Activated CD4-positive, alpha-beta T cell treated with anti-CD3 and anti-CD28 coated beads for 36 hours (primary cell): ENCODE data around the gene OR2L2. TPM values are rescaled to one million over a fixed set of nuclear protein-coding genes. Genes with fewer than 3 reads are reported as not detected.

Experiments
- ATAC-seq: fragments of 200-7000 bp; cut with Tn5 transposase; one replicate; pipeline ENCODE4 v1.10.0; 2021; ENCODE audit warnings: mild to moderate bottlenecking, moderate library complexity
- CTCF ChIA-PET: fragments of 350-600 bp; sonication (Branson Sonifier 250); formaldehyde crosslinking; loops from one replicate; lab custom pipeline; 2021; ENCODE audit warnings: antibody characterized with exemption; lab: Charles Lee
- POLR2A ChIA-PET: fragments of 350-600 bp; sonication (Branson Sonifier 250); formaldehyde crosslinking; loops from one replicate; lab custom pipeline; 2021; ENCODE audit warnings: antibody characterized with exemption, inconsistent platforms; lab: Charles Lee
- DNase-seq: peaks from one replicate; pipeline ENCODE4 v3.0.0-alpha.2; 2020
- H3K27ac Mint-ChIP-seq: one replicate; pipeline ENCODE4 v1.8.0; 2021; ENCODE audit warnings: mixed read lengths
- H3K27me3 Mint-ChIP-seq: one replicate; pipeline ENCODE4 v1.8.0; 2021; ENCODE audit warnings: mixed read lengths
- H3K36me3 Mint-ChIP-seq: one replicate; pipeline ENCODE4 v1.8.0; 2021; ENCODE audit warnings: low read depth, mixed read lengths
- H3K4me1 Mint-ChIP-seq: one replicate; pipeline ENCODE4 v1.8.0; 2021; ENCODE audit warnings: mixed read lengths
- H3K4me3 Mint-ChIP-seq: one replicate; pipeline ENCODE4 v1.8.0; 2021; ENCODE audit warnings: mild to moderate bottlenecking, moderate library complexity, mixed read lengths
- H3K9me3 Mint-ChIP-seq: one replicate; pipeline ENCODE4 v1.8.0; 2021; ENCODE audit warnings: low read depth, mixed read lengths
- intact Hi-C, 2 experiments: fragments of 100-400 bp; cut with DNase I in 1 of 2; cut with micrococcal nuclease in 1 of 2; formaldehyde crosslinking; loops; one replicate each; pipeline versions ENCODE4 v1.14.2 to v1.15.1; 2022 to 2024; cut with DNase I, micrococcal nuclease
- total RNA-seq, 2 experiments: library from RNA; stranded (reverse); gene quantifications; one replicate each; pipeline ENCODE4 v1.2.3, GENCODE V29; 2021

OR2L2 gene
- under 1 TPM; 0.11 to 0.12 TPM for total RNA-seq

DNA sequence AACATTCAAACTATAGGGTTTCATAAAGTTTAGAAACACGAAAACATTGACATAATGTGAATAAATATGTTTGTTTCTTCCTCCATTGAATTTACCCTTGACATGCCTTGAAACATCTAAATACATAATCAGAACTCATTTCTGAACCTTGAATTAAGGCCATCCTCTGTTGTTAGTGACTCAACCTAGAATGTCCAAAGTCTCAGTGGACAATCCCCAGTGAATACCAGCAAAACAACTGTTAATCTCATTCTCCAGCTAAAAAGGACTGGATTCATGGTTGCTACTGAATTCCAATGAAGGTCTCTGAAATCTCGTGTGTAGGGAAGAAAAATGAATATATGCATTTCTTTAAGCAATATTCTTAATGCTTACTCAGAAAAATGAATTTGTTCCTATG, at the start of gene OR2L2:
TSS of gene OR2L2 (plus strand) at position 301 of the 400 bp plus-strand sequence. CDS start 8,198 bp downstream, outside the sequence.
- Mint-ChIP-seq H3K4me3 (no peak within 1 kb of the TSS), H3K27ac (no peak within 1 kb of the TSS), H3K4me1 (no peaks in the 10 kb centered on the region), H3K27me3 (no peaks in the 10 kb centered on the region), H3K9me3 (peaks cover 24% of the 10 kb centered on the region), H3K36me3 (peaks cover 3% of the 10 kb centered on the region)
- ChIA-PET CTCF (no interaction called here), POLR2A (no interaction called here)
- no peak for DNase-seq
- intact Hi-C loops: no loop called here
- ATAC-seq: no peak

GRCh38 chr1:247992986-247993385, 36.9 kb upstream of the OR2L2 start:
- POLR2A ChIA-PET: no interaction called here
- no peaks in the 10 kb centered on the region for H3K27me3 Mint-ChIP-seq
- ATAC-seq (no peak), DNase-seq (no peak)
- intact Hi-C loops: no loop called here
- no peaks in the 10 kb centered on the region for H3K4me1 Mint-ChIP-seq
- H3K4me3 Mint-ChIP-seq: no peak overlapping the region
- H3K27ac Mint-ChIP-seq: no peak overlapping the region
- CTCF ChIA-PET: no interaction called here
- H3K36me3 Mint-ChIP-seq: no peaks in the 10 kb centered on the region
- peaks cover 6% of the 10 kb centered on the region for H3K9me3 Mint-ChIP-seq

DNA sequence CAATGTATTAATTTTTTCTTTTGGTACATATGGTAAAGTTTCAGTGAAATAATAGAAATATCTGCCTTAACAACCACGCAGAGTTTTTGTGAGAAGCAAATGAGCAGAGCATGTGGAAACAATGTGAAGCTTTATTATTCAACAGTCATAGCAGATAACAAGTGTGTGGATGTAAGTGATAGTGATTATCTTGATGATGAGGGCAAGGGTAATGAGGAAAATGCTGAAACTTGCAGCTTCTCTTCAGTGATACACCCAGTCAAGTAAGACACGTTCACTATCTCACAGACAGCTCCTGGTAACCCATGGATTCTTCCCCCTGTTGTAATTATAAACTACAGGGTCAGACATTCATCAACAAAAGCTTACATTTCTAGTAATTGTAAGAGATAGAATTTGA, 31.1 kb upstream of the OR2L2 start:
- ATAC-seq: no peak
- peaks cover 7% of the 10 kb centered on the region for H3K4me1 Mint-ChIP-seq
- CTCF ChIA-PET: no interaction called here

DNA sequence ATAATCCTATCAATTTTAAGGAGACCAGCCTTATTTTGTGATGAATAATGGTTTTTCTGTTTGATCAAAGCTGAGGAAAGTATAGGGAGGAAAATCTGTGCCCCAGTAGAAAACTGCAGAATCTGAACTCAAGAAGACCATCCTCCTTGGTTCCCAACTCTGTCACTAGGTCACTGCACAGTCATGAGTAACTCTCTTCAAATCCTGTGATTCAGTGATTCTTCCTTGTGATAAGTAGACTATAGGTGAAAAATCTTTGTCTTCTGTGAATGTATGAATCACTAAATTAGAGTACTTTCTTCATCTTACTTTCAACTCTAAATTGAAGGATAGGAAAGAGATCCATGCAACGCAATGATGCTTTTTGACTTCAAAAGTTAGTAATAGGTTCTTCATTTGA, 29.7 kb upstream of the OR2L2 start:
- H3K27me3 Mint-ChIP-seq: no peaks in the 10 kb centered on the region
- CTCF ChIA-PET: no interaction called here
- no peak overlapping the region for H3K4me3 Mint-ChIP-seq
- DNase-seq (no peak), ATAC-seq (peak; percentile 63)
- intact Hi-C loops: no loop called here
- H3K36me3 Mint-ChIP-seq: no peaks in the 10 kb centered on the region
- H3K27ac Mint-ChIP-seq: no peak overlapping the region
- peaks cover 7% of the 10 kb centered on the region for H3K9me3 Mint-ChIP-seq
- POLR2A ChIA-PET: no interaction called here
- peaks cover 7% of the 10 kb centered on the region for H3K4me1 Mint-ChIP-seq

More for the DNA sequence above, 31.1 kb upstream of the OR2L2 start:
- Mint-ChIP-seq H3K4me3 (no peak overlapping the region), H3K36me3 (no peaks in the 10 kb centered on the region), H3K27me3 (no peaks in the 10 kb centered on the region), H3K27ac (no peak overlapping the region), H3K9me3 (peaks cover 7% of the 10 kb centered on the region)
- intact Hi-C loops: no loop called here
- no peak for DNase-seq
- POLR2A ChIA-PET: no interaction called here

- intact Hi-C loops: no loop called here
- DNase-seq (no peak), ATAC-seq (no peak)
- ChIA-PET CTCF (no interaction called here), POLR2A (no interaction called here)
- H3K4me3 Mint-ChIP-seq: no peak overlapping the region
- no peaks in the 10 kb centered on the region for H3K27me3 Mint-ChIP-seq
- no peak overlapping the region for H3K27ac Mint-ChIP-seq
- H3K9me3 Mint-ChIP-seq: peaks cover 43% of the 10 kb centered on the region
- H3K36me3 Mint-ChIP-seq: peaks cover 8% of the 10 kb centered on the region
- no peaks in the 10 kb centered on the region for H3K4me1 Mint-ChIP-seq
Measured at GRCh38 chr1:248007778-248008177, 22.1 kb upstream of the OR2L2 start.

DNA sequence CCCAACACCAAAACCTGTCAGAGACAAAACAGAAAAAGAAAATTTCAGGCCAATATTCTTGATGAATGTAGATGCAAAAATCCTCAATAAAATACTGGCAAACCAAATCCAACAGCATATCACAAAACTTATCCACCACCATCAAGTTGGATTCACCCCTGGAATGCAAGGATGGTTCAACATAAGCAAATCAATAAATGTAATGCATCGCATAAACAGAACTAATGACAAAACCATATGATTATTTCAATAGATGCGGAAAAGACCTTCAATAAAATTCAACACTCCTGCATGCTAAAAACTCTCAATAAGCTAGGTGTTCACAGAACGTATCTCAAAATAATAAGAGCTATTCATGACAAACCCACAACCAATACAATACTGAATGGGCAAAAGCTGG, 20.2 kb upstream of the OR2L2 start:
- no peak overlapping the region for H3K4me3 Mint-ChIP-seq
- ChIA-PET POLR2A (no interaction called here), CTCF (no interaction called here)
- no peaks in the 10 kb centered on the region for H3K27me3 Mint-ChIP-seq
- H3K9me3 Mint-ChIP-seq: peaks cover 38% of the 10 kb centered on the region
- intact Hi-C loops: no loop called here
- H3K36me3 Mint-ChIP-seq: peaks cover 8% of the 10 kb centered on the region
- no peak for ATAC-seq
- DNase-seq: no peak
- H3K27ac Mint-ChIP-seq: no peak overlapping the region
- H3K4me1 Mint-ChIP-seq: no peaks in the 10 kb centered on the region

DNA sequence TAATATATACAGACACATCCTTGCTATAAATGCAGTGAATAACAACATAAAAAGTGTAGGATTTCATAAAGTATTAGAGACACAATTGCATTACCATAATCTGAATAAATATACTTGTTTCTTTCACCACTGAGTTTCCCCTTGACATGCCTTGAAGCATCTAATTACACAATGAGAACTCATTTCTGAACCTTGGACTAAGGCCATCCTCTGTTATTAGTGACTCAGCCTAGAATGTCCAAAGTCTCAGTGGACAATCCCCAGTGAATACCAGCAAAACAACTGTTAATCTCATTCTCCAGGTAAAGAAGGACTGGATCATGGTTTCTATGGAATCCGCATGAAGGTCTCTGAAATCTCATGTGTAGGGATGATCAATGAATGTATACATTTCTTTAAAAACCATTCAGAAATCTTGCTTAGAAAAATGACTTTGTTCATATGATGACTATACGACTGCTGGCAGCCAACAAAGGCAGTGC, 16.6 kb upstream of the OR2L2 start, which contains the start of gene OR2L5:
TSS of gene OR2L5 (plus strand) at position 432 of the 482 bp plus-strand sequence. CDS start 8,288 bp downstream, outside the sequence.
- POLR2A ChIA-PET: no interaction called here
- Mint-ChIP-seq H3K9me3 (peaks cover 33% of the 10 kb centered on the region), H3K36me3 (peaks cover 5% of the 10 kb centered on the region), H3K4me3 (no peak within 1 kb of the TSS), H3K27ac (no peak within 1 kb of the TSS), H3K4me1 (no peaks in the 10 kb centered on the region), H3K27me3 (no peaks in the 10 kb centered on the region)
- CTCF ChIA-PET: no interaction called here
- no peak for DNase-seq
- no peak for ATAC-seq
- intact Hi-C loops: no loop called here

GRCh38 chr1:248015803-248016202, 14.1 kb upstream of the OR2L2 start:
- no peak overlapping the region for H3K4me3 Mint-ChIP-seq
- H3K27me3 Mint-ChIP-seq: no peaks in the 10 kb centered on the region
- no peak for DNase-seq
- H3K27ac Mint-ChIP-seq: no peak overlapping the region
- intact Hi-C loops: no loop called here
- POLR2A ChIA-PET: no interaction called here
- CTCF ChIA-PET: no interaction called here
- no peak for ATAC-seq
- no peaks in the 10 kb centered on the region for H3K4me1 Mint-ChIP-seq
- peaks cover 18% of the 10 kb centered on the region for H3K9me3 Mint-ChIP-seq
- peaks cover 2% of the 10 kb centered on the region for H3K36me3 Mint-ChIP-seq

DNA sequence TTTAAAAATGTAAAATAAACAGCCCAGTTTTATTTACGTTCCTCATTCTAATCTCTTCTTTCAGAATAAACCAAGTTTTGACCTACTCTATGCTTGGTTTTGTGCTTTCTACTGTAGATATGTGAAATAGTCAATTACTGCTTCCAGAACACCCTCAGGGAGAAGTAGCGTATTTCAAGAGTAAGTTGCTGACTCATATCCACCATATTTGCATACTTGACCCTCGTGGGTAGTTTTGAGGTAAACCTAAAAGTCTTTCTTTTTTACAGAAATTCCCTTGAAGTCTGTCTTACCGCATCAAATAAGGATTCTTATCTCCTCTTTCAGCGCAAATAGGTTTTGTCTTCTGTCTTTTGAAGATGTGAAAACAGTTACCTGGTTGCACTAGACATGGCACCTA, 15.3 kb downstream of the OR2L2 start:
- Mint-ChIP-seq H3K36me3 (peaks cover 1% of the 10 kb centered on the region), H3K4me1 (no peaks in the 10 kb centered on the region), H3K9me3 (peaks cover 25% of the 10 kb centered on the region), H3K4me3 (no peak overlapping the region), H3K27ac (no peak overlapping the region), H3K27me3 (no peaks in the 10 kb centered on the region)
- CTCF ChIA-PET: no interaction called here
- ATAC-seq: no peak
- no peak for DNase-seq
- POLR2A ChIA-PET: no interaction called here
- intact Hi-C loops: no loop called here

DNA sequence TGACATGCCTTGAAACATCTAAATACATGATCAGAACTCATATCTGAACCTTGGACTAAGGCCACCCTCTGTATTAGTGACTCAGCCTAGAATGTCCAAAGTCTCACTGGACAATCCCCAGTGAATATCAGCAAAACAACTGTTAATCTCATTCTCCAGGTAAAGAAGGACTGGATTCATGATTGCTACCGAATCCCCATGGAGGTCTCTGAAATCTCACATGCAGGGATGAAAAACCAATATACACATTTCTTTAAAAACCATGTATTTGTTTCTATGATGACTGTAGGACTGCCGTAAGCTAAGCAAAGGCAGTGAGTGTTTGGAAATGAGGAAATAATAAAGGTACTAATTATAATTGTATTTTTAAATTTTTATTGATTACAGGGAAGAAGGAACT, 16.7 kb downstream of the OR2L2 start, which contains the start of gene OR2L3:
TSS of gene OR2L3 (plus strand) at position 301 of the 400 bp plus-strand sequence. CDS start 13,846 bp downstream, outside the sequence.
- Mint-ChIP-seq H3K4me1 (no peaks in the 10 kb centered on the region), H3K36me3 (no peaks in the 10 kb centered on the region), H3K9me3 (peaks cover 20% of the 10 kb centered on the region), H3K4me3 (no peak within 1 kb of the TSS), H3K27ac (no peak within 1 kb of the TSS), H3K27me3 (no peaks in the 10 kb centered on the region)
- ATAC-seq (no peak), DNase-seq (no peak)
- intact Hi-C loops: no loop called here
- POLR2A ChIA-PET: no interaction called here
- CTCF ChIA-PET: no interaction called here

- Mint-ChIP-seq H3K9me3 (peaks cover 20% of the 10 kb centered on the region), H3K4me3 (no peak overlapping the region), H3K27ac (no peak overlapping the region), H3K27me3 (no peaks in the 10 kb centered on the region), H3K36me3 (no peaks in the 10 kb centered on the region), H3K4me1 (no peaks in the 10 kb centered on the region)
- POLR2A ChIA-PET: no interaction called here
- ATAC-seq (no peak), DNase-seq (no peak)
- CTCF ChIA-PET: interaction anchor here (0.7 kb wide), 1 partner anchor 10 kb away, joined by 3 read pairs; no protein-coding TSS in a partner anchor
- intact Hi-C loops: no loop called here
Measured at GRCh38 chr1:248047008-248047407, 17.1 kb downstream of the OR2L2 start.

GRCh38 chr1:248054671-248055070, 24.8 kb downstream of the OR2L2 start:
- ChIA-PET CTCF (no interaction called here), POLR2A (no interaction called here)
- intact Hi-C loops: no loop called here
- peaks cover 21% of the 10 kb centered on the region for H3K9me3 Mint-ChIP-seq
- ATAC-seq (no peak), DNase-seq (no peak)
- H3K27ac Mint-ChIP-seq: no peak overlapping the region
- no peak overlapping the region for H3K4me3 Mint-ChIP-seq
- H3K36me3 Mint-ChIP-seq: no peaks in the 10 kb centered on the region
- no peaks in the 10 kb centered on the region for H3K4me1 Mint-ChIP-seq
- no peaks in the 10 kb centered on the region for H3K27me3 Mint-ChIP-seq
